Measurements from ENCODE around the gene SLC6A8. TPM values are rescaled to one million over a fixed set of nuclear protein-coding genes. Genes with fewer than 3 reads are reported as not detected.

Gene SLC6A8
- total RNA-seq, 1 donor from 2014 or later = 7.9 TPM

DNA sequence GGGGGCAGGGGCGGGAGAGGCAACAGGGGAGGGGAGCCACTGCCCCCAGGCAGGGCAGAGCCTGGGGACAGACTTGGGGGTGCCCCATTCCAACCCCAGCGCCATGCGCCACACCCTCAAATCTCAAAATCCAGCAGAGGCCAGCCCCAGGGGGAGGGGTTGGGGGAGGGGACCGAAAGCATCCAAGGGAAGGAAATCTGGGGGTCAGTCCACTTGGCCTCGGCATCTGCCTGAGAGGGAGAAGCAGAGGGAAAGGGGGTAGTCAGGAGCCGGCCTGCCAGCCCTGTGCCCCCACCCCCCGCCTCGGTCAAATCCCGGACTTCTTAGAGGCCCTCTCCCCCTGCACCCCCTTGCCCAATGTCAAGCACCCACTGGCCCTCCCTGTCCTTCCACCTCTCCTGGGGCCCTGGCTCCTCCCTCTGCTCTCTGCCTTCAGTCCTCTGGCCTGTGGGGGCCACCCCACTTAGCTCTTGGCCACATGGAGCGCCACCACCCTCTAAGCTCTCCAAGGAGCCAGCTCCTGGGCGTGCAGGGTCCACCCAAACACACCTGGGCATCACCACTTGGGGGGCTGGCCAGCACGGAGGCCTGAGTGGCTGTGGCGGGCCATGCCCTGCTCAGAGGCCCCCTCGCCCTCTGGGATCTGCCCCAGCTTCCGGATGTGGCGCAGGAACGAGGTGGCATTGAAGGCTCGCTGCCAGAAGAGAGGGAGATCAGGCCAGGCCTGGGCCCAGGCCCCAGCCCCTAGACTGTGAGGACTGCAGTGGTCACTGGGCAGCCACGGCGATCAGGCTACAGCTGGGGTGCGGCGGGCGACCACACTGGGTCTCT lies 17.6 kb upstream of the SLC6A8 start:
- H3K9me3 Mint-ChIP-seq (ENCODE audit: unreplicated experiment) = no peaks in the 10 kb centered on the region
- TF ChIP-seq, protein P1, sequence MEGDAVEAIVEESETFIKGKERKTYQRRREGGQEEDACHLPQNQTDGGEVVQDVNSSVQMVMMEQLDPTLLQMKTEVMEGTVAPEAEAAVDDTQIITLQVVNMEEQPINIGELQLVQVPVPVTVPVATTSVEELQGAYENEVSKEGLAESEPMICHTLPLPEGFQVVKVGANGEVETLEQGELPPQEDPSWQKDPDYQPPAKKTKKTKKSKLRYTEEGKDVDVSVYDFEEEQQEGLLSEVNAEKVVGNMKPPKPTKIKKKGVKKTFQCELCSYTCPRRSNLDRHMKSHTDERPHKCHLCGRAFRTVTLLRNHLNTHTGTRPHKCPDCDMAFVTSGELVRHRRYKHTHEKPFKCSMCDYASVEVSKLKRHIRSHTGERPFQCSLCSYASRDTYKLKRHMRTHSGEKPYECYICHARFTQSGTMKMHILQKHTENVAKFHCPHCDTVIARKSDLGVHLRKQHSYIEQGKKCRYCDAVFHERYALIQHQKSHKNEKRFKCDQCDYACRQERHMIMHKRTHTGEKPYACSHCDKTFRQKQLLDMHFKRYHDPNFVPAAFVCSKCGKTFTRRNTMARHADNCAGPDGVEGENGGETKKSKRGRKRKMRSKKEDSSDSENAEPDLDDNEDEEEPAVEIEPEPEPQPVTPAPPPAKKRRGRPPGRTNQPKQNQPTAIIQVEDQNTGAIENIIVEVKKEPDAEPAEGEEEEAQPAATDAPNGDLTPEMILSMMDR (IDR thresholded peaks at IDR 0.05; ENCODE audit: unreplicated experiment) = no peak
- H3K27ac Mint-ChIP-seq (ENCODE audit: unreplicated experiment) = no peak overlapping the region
- H3K36me3 Mint-ChIP-seq (ENCODE audit: low read depth, unreplicated experiment) = no peaks in the 10 kb centered on the region
- no peak for DNase-seq (ENCODE audit: low spot score)
- peaks cover 6% of the 10 kb centered on the region for H3K27me3 Mint-ChIP-seq (ENCODE audit: unreplicated experiment)
- no peaks in the 10 kb centered on the region for H3K4me1 Mint-ChIP-seq (ENCODE audit: unreplicated experiment)
- H3K4me3 Mint-ChIP-seq (ENCODE audit: unreplicated experiment) = no peak overlapping the region

DNA sequence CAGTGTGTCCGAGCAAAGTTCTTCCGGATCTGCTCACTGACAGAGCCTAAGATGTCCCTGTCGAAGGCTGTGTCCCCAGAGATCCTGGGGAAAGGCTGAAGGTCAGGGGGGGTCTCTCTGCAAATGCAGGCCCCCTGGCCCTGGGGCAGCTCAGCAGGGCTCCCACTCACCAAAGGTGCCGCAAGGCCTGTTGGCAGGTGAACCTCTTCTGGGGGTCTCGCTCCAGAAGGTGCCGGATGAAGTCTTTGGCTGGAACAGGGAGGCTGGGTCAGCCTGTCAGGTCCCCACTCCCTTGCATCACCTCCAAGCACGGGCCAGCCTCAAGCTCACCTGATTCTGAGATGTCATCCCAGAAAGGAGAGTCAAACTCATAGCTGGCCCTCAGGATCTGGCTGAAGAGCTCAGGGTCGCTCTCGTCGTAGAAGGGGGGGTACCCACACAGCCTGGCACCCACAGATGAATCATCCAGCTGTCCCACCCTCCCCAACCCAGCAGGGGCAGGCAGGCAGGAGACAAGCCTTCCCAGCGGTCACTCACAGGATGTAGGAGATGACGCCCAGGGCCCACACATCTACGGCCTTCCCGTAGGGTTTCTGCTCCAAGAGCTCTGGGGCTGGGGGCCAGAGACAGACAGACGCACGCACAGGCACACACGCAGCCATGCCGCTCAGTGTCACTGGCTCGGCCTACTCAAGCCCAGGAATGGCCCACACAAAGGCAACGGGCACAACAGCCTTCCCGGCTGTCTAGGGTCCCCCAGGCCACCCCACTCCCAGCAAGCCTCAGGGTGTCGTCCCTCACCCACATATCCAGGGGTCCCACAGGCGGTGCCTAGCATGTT lies 16.8 kb upstream of the SLC6A8 start:
- no peak for DNase-seq (ENCODE audit: low spot score)
- H3K27me3 Mint-ChIP-seq (ENCODE audit: unreplicated experiment) = peaks cover 6% of the 10 kb centered on the region

DNA sequence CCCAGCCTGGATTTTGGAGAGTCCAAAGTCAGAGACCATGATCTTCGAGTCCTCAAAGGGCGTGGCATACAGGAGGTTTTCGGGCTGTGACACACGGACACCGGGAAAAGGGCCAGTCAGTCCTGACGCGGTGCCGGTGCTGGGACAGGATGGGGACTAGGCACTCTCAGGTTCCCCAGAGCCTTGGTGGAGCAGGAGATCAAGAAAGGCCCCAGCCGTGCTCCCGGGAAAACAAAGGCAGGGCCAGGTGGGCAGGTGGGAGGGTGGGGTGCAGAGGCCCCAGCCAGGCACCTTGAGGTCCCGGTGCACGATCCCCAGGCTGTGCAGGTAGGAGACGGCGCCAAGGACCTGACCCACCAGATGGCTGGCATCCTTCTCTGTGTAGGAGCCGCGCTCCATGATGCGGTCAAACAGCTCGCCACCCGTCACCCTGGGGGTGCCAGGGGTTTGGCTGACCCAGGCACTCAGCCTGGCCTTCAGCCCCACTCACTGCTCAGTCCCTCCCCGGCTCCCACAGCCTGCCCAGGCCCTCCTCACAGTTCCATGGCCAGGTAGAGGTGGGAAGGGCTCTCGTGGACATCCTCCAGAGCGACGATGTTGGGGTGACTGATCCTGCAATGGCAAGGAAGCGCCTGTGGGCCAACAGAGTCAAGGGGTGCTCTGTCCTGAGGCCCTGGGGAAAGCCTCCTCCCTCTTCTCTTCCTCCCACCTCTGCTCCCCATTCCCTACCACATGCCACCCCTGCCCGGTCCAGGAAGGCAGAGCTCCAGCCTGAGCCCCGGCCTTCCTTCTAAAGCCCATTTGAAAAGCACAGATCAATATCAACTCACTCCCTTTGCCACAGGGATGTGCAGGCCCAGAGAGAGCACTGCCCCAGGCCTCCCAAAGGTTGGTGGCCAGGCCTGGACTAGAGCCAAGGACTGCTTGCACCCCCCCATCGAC lies 15.9 kb upstream of the SLC6A8 start:
- Mint-ChIP-seq H3K4me3 (ENCODE audit: unreplicated experiment) (no peak overlapping the region), H3K36me3 (ENCODE audit: low read depth, unreplicated experiment) (no peaks in the 10 kb centered on the region), H3K27ac (ENCODE audit: unreplicated experiment) (no peak overlapping the region)

More for the DNA sequence above, 16.8 kb upstream of the SLC6A8 start:
- Mint-ChIP-seq H3K27ac (ENCODE audit: unreplicated experiment) (no peak overlapping the region), H3K9me3 (ENCODE audit: unreplicated experiment) (no peaks in the 10 kb centered on the region), H3K36me3 (ENCODE audit: low read depth, unreplicated experiment) (no peaks in the 10 kb centered on the region), H3K4me1 (ENCODE audit: unreplicated experiment) (no peaks in the 10 kb centered on the region), H3K4me3 (ENCODE audit: unreplicated experiment) (no peak overlapping the region)
- TF ChIP-seq, protein P1 (IDR thresholded peaks at IDR 0.05; ENCODE audit: unreplicated experiment) = no peak

DNA sequence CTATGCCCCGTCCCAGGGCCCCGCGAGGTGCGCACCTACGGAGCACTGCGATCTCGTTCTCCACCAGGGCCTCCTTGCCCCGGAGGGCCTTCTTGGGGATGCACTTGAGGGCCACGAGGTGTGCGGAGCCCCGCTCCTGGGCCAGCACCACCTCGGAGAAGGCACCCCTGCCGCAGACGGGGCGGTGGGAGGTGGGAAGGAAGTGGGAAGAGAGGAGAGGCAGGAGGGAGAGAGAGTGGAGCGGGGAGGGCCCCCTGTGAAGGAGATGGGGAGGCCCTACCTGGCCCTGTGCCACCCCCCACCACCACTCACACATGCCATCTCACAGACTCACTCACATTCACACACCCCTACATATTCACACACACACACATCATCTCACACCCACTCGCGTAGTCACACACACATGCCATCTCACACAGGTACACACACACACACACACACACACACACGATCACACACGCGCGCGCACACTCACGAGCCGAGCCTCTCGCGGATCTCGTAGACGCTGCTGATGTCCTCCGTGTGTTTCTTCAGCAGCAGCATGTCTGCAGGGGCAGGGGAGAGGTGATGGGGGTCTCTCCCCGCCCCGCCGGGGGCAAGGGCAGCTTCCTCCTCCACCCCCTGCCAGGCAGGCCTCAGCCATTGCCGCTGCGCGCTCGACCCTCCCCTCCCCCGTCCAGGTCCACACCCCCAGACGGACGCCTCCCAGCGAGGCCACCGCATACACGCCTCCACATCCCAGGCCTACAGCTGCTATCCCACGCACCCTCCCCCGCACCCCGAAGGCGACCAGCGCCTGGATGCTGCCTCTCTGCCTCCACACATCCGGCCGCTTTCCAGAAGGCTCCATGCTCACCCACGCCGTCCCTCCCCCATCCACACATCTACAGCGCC lies 14.9 kb upstream of the SLC6A8 start:
- Mint-ChIP-seq H3K27ac (ENCODE audit: unreplicated experiment) (no peak overlapping the region), H3K27me3 (ENCODE audit: unreplicated experiment) (peaks cover 4% of the 10 kb centered on the region), H3K9me3 (ENCODE audit: unreplicated experiment) (no peaks in the 10 kb centered on the region), H3K4me1 (ENCODE audit: unreplicated experiment) (no peaks in the 10 kb centered on the region), H3K36me3 (ENCODE audit: low read depth, unreplicated experiment) (no peaks in the 10 kb centered on the region), H3K4me3 (ENCODE audit: unreplicated experiment) (no peak overlapping the region)
- TF ChIP-seq, protein P1 (IDR thresholded peaks at IDR 0.05; ENCODE audit: unreplicated experiment) = no peak
- no peak for DNase-seq (ENCODE audit: low spot score)

More for the DNA sequence above, 15.9 kb upstream of the SLC6A8 start:
- TF ChIP-seq, protein P1 (IDR thresholded peaks at IDR 0.05; ENCODE audit: unreplicated experiment) = no peak
- Mint-ChIP-seq H3K4me1 (ENCODE audit: unreplicated experiment) (no peaks in the 10 kb centered on the region), H3K9me3 (ENCODE audit: unreplicated experiment) (no peaks in the 10 kb centered on the region), H3K27me3 (ENCODE audit: unreplicated experiment) (peaks cover 6% of the 10 kb centered on the region)
- no peak for DNase-seq (ENCODE audit: low spot score)

Measured in endothelial cell (in vitro differentiated cells).